ENCODE results near the gene NRDC. TPM values are rescaled to one million over a fixed set of nuclear protein-coding genes. Genes with fewer than 3 reads are reported as not detected.

The NRDC gene
- total RNA-seq, 2 donors from 2014 or later, result 56.8 to 57.7 TPM

GRCh38 chr1:51752073-51752948, 126.2 kb downstream of the NRDC start:
- Histone ChIP-seq H3K36me3 (replicated peaks in 1 of 2; ENCODE audit: insufficient read depth in 1 of 2, low read depth in 2 of 2) (no peaks in the 10 kb centered on the region), H3K4me1 (no peaks in the 10 kb centered on the region), H3K9me3 (no peaks in the 10 kb centered on the region), H3K4me3 (no peak overlapping the region), H3K27ac (no peak overlapping the region), H3K27me3 (no peaks in the 10 kb centered on the region)
- TF ChIP-seq CTCF (IDR thresholded peaks at IDR 0.05) (no peak), POLR2A (IDR thresholded peaks at IDR 0.05) (no peak)
- no peak for ATAC-seq
- WGBS, 2 donors, result 90 to 96% methylated on average over 11 of the region's 11 CpGs
- DNase-seq, result no peak
- intact Hi-C loops (cut with DNase I), result no loop called here

- Histone ChIP-seq H3K27ac (no peak overlapping the region), H3K27me3 (no peaks in the 10 kb centered on the region), H3K36me3 (replicated peaks in 1 of 2; ENCODE audit: insufficient read depth in 1 of 2, low read depth in 2 of 2) (no peaks in the 10 kb centered on the region), H3K4me1 (no peaks in the 10 kb centered on the region), H3K9me3 (no peaks in the 10 kb centered on the region), H3K4me3 (no peak overlapping the region)
- TF ChIP-seq CTCF (IDR thresholded peaks at IDR 0.05), result no peak
- TF ChIP-seq POLR2A (IDR thresholded peaks at IDR 0.05), result no peak
- DNase-seq (no peak), ATAC-seq (no peak)
- 94 to 100% methylated on average over 1 of the region's 1 CpG for WGBS, 2 donors
- intact Hi-C loops (cut with DNase I), result no loop called here
Measured at GRCh38 chr1:51750729-51751128, 127.8 kb downstream of the NRDC start.

GRCh38 chr1:51750218-51750617, 128.3 kb downstream of the NRDC start:
- H3K9me3 ChIP-seq, result no peaks in the 10 kb centered on the region
- 85 to 91% methylated on average over 3 of the region's 3 CpGs for WGBS, 2 donors
- no peak overlapping the region for H3K27ac ChIP-seq
- H3K36me3 ChIP-seq (replicated peaks in 1 of 2; ENCODE audit: insufficient read depth in 1 of 2, low read depth in 2 of 2), result no peaks in the 10 kb centered on the region
- no peak overlapping the region for H3K4me3 ChIP-seq
- H3K27me3 ChIP-seq, result no peaks in the 10 kb centered on the region
- no peak for DNase-seq
- ATAC-seq, result no peak
- intact Hi-C loops (cut with DNase I), result no loop called here
- no peaks in the 10 kb centered on the region for H3K4me1 ChIP-seq
- TF ChIP-seq CTCF (IDR thresholded peaks at IDR 0.05) (no peak), POLR2A (IDR thresholded peaks at IDR 0.05) (no peak)

- Histone ChIP-seq H3K9me3 (no peaks in the 10 kb centered on the region), H3K27ac (no peak overlapping the region), H3K36me3 (replicated peaks in 1 of 2; ENCODE audit: insufficient read depth in 1 of 2, low read depth in 2 of 2) (no peaks in the 10 kb centered on the region), H3K4me1 (no peaks in the 10 kb centered on the region), H3K4me3 (no peak overlapping the region), H3K27me3 (no peaks in the 10 kb centered on the region)
- DNase-seq, result no peak
- TF ChIP-seq CTCF (IDR thresholded peaks at IDR 0.05) (no peak), POLR2A (IDR thresholded peaks at IDR 0.05) (no peak)
- WGBS, 2 donors, result 94 to 97% methylated on average over 3 of the region's 3 CpGs
- no peak for ATAC-seq
- intact Hi-C loops (cut with DNase I), result no loop called here
Measured at GRCh38 chr1:51749151-51749550, 129.4 kb downstream of the NRDC start.

GRCh38 chr1:51745304-51745570, 133.3 kb downstream of the NRDC start:
- no peak for TF ChIP-seq POLR2A (IDR thresholded peaks at IDR 0.05)
- TF ChIP-seq CTCF (IDR thresholded peaks at IDR 0.05), result no peak

More at GRCh38 chr1:51745304-51745570, 133.3 kb downstream of the NRDC start:
- ATAC-seq (no peak), DNase-seq (no peak)
- Histone ChIP-seq H3K4me3 (no peak overlapping the region), H3K27ac (no peak overlapping the region), H3K27me3 (no peaks in the 10 kb centered on the region), H3K9me3 (no peaks in the 10 kb centered on the region), H3K4me1 (peaks cover 4% of the 10 kb centered on the region), H3K36me3 (replicated peaks in 1 of 2; ENCODE audit: insufficient read depth in 1 of 2, low read depth in 2 of 2) (no peaks in the 10 kb centered on the region)
- intact Hi-C loops (cut with DNase I), result no loop called here
